ENCODE measurements around the gene PPBP.

PPBP gene

DNA sequence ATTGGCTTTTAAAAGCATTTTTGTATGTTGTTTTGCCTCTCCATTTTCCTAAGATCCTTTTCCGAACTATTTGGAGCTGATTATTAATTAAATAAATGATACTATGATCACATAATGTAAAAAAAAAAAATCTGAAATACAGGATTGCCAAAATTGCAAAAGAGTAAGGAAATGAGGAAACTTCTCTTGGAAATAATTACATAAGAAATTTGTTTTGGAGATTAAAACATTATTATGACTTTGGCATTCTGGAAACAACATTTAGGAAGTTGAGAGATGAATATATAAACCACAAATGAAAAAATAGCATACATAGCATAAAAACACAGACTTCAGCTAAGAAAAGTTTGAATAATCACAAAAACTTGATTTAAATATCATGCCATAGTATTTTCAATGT is 39.7 kb downstream of the PPBP start:
- no peak for DNase-seq (ENCODE audit: low spot score)

DNA sequence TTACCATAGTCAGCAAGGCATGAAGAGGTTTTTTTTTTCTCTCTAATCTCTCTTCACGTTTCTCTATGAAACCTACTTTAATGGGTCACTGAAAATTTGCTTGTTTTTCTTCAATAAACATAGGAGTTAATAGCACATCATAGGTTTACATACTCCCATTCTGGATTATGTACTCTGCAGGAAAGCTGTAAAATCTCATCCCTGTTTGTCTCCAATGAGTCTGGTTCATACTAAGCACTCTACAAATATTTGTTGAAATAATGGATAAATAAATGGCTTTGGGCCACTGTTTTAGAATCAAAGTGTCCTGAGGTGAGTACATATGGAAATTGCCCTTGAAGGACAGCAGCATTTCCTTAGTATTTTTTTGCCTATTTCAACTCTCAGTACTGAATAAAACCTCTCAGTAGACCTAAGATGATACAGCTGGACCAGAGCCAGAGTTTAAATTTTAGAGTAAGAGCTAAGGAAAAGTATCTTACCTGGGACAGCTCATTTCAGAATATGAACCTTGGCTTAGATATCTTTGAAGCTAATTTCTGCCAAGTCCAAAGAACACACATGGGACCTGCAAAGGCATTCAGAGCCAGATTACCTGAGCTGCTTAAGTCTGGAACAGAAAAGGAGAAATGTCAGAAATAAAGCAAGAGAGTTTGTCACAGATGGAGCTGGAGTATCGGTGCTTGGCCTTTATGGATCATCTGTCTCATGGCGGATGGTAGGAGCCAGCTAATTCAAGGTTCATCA is 40.6 kb downstream of the PPBP start:
- no peak for DNase-seq (ENCODE audit: low spot score)

GRCh38 chr4:73945674-73946449 is 42.1 kb downstream of the PPBP start:
- DNase-seq (ENCODE audit: low spot score) = no peak

GRCh38 chr4:73945140-73945539 is 42.9 kb downstream of the PPBP start:
- no peak for DNase-seq (ENCODE audit: low spot score)

DNA sequence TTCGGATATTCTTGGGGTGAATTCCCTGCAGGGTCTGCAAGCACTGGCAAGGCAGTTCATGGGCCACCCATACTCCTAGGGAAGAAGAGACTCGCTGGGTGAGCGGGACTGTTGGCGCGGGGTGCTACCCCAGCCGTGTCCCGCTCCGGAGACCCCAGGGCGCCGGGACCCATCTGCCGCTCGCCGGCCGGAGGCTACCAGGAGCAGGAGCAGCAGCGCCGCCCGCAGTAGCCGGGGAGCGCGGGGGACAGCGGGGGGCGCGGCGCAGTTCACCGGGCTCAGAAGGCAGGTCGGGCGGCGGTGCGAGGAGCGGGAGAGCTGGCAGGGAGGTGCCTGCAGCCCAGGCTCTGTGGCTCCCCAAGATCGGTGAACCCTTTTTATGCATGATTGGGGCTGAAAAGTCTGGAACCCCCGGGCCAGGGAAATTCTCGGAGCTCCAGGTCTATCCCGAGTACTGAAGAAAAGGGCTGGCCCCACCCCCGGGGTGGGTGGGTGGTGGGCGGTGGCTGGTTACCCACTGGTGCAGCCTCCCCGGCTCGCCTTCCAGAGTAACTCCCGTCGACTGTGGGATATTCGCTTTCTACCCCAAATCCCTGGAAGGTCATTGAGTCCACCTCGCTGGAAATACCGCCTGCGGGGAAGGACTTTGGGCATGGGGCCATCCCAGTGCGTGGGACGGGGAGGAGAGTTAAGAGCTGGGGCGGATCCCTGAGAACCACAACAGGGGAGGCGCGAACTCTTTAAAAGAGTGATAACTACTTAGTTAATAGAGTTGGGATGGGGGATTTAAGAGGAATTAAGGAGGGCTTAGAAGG is 43.7 kb downstream of the PPBP start:
- DNase-seq (ENCODE audit: low spot score) = peak; percentile 18

GRCh38 chr4:73943555-73943954 is 44.4 kb downstream of the PPBP start:
- DNase-seq (ENCODE audit: low spot score) = no peak

DNA sequence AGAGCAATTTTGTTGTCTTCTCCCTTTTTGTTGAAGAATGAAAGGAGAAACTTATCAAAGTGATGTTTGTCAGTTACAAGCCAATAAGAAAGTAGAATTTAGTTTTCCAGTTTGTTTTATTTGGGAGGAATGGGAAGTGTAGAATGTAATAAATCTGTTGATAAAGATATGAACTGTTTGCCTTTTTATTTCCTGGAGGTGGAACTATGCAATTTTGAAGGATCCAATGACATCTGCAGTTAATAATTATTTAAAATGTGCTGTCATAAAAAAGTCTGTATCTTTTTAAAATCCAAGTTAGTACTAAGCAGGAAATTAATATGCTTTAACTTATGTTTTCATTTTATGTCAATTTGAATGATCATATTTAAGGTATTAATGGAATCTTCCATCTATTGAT is 51.0 kb downstream of the PPBP start:
- no peak for DNase-seq (ENCODE audit: low spot score)

All from AG08396 (cell line).